Breast epithelium (tissue), 3 donors: Measurements from ENCODE around the gene GALNT9.

Experiments used
- POLR2A ChIP-seq: fragments of 450-650 bp; IDR thresholded peaks from one replicate; pipeline ENCODE4 v1.6.1; 2016; ENCODE audit warnings: antibody characterized with exemption, mild to moderate bottlenecking, moderate library complexity
- POLR2AphosphoS5 ChIP-seq, 3 donors: sonication (generic); formaldehyde crosslinking; IDR thresholded peaks; one replicate each; pipeline ENCODE4 v1.6.1; 2017; ENCODE audit warnings: antibody characterized with exemption in 3 of 3
- TF ChIP-seq, protein P1 (sequence below), 3 donors: fragments of 450-650 bp; IDR thresholded peaks; one replicate each; pipeline ENCODE4 v1.5.1; 2016 to 2017; ENCODE audit warnings: antibody characterized with exemption in 3 of 3, mild to moderate bottlenecking in 3 of 3, moderate library complexity in 3 of 3

DNA sequence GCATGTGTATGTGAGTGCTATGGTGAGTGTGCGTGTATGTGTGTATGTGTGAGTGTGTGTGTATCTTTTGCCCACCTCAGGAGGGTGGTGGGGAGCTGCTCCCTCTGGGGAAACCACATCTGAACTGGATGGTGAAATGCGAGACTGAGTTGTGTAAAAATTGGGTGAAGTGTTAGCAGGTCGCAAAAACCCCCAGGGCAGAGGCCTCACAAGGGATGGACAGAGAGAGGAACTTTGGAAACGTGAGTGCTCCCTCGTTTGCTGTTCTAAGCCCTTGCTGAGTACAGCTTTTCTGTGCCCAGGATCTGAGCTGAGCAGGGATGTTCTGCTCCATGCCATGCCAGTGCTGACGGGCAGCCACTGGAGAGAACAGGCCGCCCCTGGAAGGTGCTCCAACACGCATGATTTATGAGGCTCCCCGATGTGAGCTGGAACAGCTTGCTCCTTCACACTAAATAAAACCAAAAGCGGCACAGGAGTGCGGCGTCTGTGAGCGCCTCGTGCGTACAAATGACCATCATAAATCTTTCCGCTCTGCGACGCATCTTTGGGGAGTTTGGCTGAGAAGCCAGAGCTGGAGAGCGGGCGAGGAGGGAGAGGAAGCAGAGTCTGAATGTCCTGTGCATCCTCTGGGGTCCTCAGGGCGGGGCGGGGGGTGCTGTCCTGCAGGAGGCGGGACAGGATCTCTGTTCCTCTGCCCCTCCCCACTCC lies 14.1 kb upstream of the GALNT9 start:
- TF ChIP-seq, protein P1, sequence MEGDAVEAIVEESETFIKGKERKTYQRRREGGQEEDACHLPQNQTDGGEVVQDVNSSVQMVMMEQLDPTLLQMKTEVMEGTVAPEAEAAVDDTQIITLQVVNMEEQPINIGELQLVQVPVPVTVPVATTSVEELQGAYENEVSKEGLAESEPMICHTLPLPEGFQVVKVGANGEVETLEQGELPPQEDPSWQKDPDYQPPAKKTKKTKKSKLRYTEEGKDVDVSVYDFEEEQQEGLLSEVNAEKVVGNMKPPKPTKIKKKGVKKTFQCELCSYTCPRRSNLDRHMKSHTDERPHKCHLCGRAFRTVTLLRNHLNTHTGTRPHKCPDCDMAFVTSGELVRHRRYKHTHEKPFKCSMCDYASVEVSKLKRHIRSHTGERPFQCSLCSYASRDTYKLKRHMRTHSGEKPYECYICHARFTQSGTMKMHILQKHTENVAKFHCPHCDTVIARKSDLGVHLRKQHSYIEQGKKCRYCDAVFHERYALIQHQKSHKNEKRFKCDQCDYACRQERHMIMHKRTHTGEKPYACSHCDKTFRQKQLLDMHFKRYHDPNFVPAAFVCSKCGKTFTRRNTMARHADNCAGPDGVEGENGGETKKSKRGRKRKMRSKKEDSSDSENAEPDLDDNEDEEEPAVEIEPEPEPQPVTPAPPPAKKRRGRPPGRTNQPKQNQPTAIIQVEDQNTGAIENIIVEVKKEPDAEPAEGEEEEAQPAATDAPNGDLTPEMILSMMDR (IDR thresholded peaks at IDR 0.05) = no peak
- TF ChIP-seq POLR2A (no peak), POLR2AphosphoS5 (IDR thresholded peaks at IDR 0.05) (no peak)
